Loucy (cell line): ENCODE results near the gene ABLIM1.

ENCODE experiments used
- H2AFZ ChIP-seq: fragments of 200-600 bp; sonication (generic); 2 replicates; pipeline ENCODE4 v1.6.0; 2016; ENCODE audit warnings: antibody characterized with exemption, mild to moderate bottlenecking, low read length, moderate library complexity
- H3F3A ChIP-seq: fragments of 200-600 bp; 2 replicates; pipeline ENCODE4 v1.6.0; 2016; ENCODE audit warnings: antibody characterized with exemption, low read depth, mild to moderate bottlenecking
- H3K27me3 ChIP-seq: fragments of 200-600 bp; sonication (generic); 2 replicates; pipeline ENCODE4 v1.6.1; 2014; ENCODE audit warnings: low read length, mild to moderate bottlenecking; ENCODE audit not compliant: insufficient read depth, poor library complexity, severe bottlenecking
- H3K36me3 ChIP-seq: fragments of 200-600 bp; sonication (generic); 2 replicates; pipeline ENCODE4 v1.6.1; 2016; ENCODE audit warnings: low read length; ENCODE audit not compliant: insufficient read depth
- H3K4me1 ChIP-seq: fragments of 200-600 bp; sonication (generic); 2 replicates; pipeline ENCODE4 v1.5.1; 2014; ENCODE audit warnings: low read length, mild to moderate bottlenecking; ENCODE audit not compliant: insufficient read depth, poor library complexity, severe bottlenecking
- H3K4me2 ChIP-seq: fragments of 200-600 bp; sonication (generic); 2 replicates; pipeline ENCODE4 v1.6.0; 2014; ENCODE audit warnings: antibody characterized with exemption, low read length, low read depth, mild to moderate bottlenecking; ENCODE audit not compliant: poor library complexity, severe bottlenecking
- H3K4me3 ChIP-seq: fragments of 200-600 bp; sonication (generic); 2 replicates; pipeline ENCODE4 v1.5.1; 2014; ENCODE audit warnings: low read length, mild to moderate bottlenecking, mixed read lengths; ENCODE audit not compliant: poor library complexity, severe bottlenecking
- H3K79me2 ChIP-seq: fragments of 200-600 bp; sonication (generic); 2 replicates; pipeline ENCODE4 v1.6.1; 2014; ENCODE audit warnings: low read length; ENCODE audit not compliant: insufficient read depth
- H3K9ac ChIP-seq: fragments of 200-600 bp; sonication (generic); 2 replicates; pipeline ENCODE4 v1.6.0; 2014; ENCODE audit warnings: mild to moderate bottlenecking, low read depth, low read length, moderate library complexity; ENCODE audit not compliant: poor library complexity, severe bottlenecking
- H3K9me2 ChIP-seq: fragments of 200-600 bp; sonication (generic); replicated peaks from 2 replicates; pipeline ENCODE4 v1.6.1; 2016; ENCODE audit warnings: low read depth, low read length, mixed read lengths
- H3K9me3 ChIP-seq: fragments of 200-600 bp; sonication (generic); 2 replicates; pipeline ENCODE4 v1.6.1; 2014; ENCODE audit warnings: mild to moderate bottlenecking, antibody characterized with exemption, low read length, low read depth; ENCODE audit not compliant: insufficient read depth
- H4K20me1 ChIP-seq: fragments of 200-600 bp; sonication (generic); 2 replicates; pipeline ENCODE4 v1.6.0; 2014; ENCODE audit warnings: antibody characterized with exemption, low read length, mild to moderate bottlenecking; ENCODE audit not compliant: insufficient read depth, poor library complexity, severe bottlenecking
- EZH2phosphoT487 ChIP-seq: fragments of 200-600 bp; IDR thresholded peaks from 2 replicates; pipeline ENCODE4 v1.6.1; 2018; ENCODE audit warnings: antibody characterized with exemption, mild to moderate bottlenecking, moderate library complexity, borderline replicate concordance
- TF ChIP-seq, protein P1 (sequence below): fragments of 200-600 bp; sonication (generic); conservative IDR thresholded peaks from 2 replicates; pipeline ENCODE4 v1.5.1; 2014; ENCODE audit warnings: mild to moderate bottlenecking, antibody characterized with exemption, low read length

Gene ABLIM1

DNA sequence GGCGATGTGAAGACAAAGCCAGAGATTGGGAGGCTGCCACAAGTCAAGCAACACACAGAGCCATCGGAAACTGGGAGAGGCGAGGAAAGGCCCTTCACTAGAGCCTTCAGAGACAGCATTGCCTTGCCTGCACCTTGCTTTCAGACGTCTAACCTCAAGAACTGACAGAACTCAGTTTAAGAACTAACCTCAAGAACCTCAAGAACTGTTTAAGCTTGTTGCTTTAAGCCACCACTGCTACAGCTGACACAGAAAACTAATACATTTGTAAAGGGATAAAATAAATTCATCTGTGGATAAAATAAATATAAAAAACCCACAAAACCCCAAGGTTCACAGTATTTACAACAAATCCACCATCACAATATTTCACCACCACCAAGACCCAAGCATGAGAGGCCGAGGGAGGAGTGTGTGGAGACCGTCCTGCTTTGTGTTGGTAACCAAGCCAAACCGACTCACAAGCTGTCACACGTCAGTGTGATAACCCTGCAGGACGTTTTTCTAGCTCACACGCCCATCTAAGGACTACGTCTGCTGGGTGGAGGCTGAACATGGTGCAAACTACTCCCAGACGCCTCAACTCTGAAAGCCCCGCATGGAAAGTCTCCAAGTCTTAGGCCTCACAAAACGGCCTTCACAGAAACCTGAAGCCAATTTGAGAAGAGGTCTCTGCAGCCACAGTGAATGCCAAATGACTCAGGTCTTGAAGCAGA, 116.8 kb downstream of the ABLIM1 start:
- H3K9me2 ChIP-seq, result no peaks in the 10 kb centered on the region
- H3K27me3 ChIP-seq, result no peaks in the 10 kb centered on the region
- no peak overlapping the region for H3K4me3 ChIP-seq
- H3K9ac ChIP-seq, result peak overlapping the region; percentile 39
- peak overlapping the region; percentile 22 for H3K4me2 ChIP-seq
- no peak for TF ChIP-seq EZH2phosphoT487
- TF ChIP-seq, protein P1, sequence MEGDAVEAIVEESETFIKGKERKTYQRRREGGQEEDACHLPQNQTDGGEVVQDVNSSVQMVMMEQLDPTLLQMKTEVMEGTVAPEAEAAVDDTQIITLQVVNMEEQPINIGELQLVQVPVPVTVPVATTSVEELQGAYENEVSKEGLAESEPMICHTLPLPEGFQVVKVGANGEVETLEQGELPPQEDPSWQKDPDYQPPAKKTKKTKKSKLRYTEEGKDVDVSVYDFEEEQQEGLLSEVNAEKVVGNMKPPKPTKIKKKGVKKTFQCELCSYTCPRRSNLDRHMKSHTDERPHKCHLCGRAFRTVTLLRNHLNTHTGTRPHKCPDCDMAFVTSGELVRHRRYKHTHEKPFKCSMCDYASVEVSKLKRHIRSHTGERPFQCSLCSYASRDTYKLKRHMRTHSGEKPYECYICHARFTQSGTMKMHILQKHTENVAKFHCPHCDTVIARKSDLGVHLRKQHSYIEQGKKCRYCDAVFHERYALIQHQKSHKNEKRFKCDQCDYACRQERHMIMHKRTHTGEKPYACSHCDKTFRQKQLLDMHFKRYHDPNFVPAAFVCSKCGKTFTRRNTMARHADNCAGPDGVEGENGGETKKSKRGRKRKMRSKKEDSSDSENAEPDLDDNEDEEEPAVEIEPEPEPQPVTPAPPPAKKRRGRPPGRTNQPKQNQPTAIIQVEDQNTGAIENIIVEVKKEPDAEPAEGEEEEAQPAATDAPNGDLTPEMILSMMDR, result no peak
- H3K79me2 ChIP-seq, result peaks cover 26% of the 10 kb centered on the region
- no peaks in the 10 kb centered on the region for H4K20me1 ChIP-seq
- H3K4me1 ChIP-seq, result peaks cover 84% of the 10 kb centered on the region
- peaks cover 3% of the 10 kb centered on the region; the same call in 1 of the 2 replicates for H3K9me3 ChIP-seq
- peaks cover 57% of the 10 kb centered on the region; the same call in 1 of the 2 replicates for H3K36me3 ChIP-seq
- H2AFZ ChIP-seq, result no peak overlapping the region
- H3F3A ChIP-seq, result peaks cover 14% of the 10 kb centered on the region

GRCh38 chr10:114540236-114540635, 117.8 kb downstream of the ABLIM1 start:
- Histone ChIP-seq H3K9ac (no peak overlapping the region), H3K79me2 (peaks cover 26% of the 10 kb centered on the region), H3K9me3 (peaks cover 3% of the 10 kb centered on the region; the same call in 1 of the 2 replicates), H4K20me1 (no peaks in the 10 kb centered on the region), H3K36me3 (peaks cover 52% of the 10 kb centered on the region; the same call in 1 of the 2 replicates), H3K4me1 (peaks cover 78% of the 10 kb centered on the region), H3K27me3 (no peaks in the 10 kb centered on the region), H3K9me2 (no peaks in the 10 kb centered on the region), H3F3A (peaks cover 14% of the 10 kb centered on the region), H3K4me2 (peak overlapping the region; percentile 74), H2AFZ (no peak overlapping the region), H3K4me3 (no peak overlapping the region)
- no peak for TF ChIP-seq EZH2phosphoT487
- TF ChIP-seq, protein P1, result no peak

DNA sequence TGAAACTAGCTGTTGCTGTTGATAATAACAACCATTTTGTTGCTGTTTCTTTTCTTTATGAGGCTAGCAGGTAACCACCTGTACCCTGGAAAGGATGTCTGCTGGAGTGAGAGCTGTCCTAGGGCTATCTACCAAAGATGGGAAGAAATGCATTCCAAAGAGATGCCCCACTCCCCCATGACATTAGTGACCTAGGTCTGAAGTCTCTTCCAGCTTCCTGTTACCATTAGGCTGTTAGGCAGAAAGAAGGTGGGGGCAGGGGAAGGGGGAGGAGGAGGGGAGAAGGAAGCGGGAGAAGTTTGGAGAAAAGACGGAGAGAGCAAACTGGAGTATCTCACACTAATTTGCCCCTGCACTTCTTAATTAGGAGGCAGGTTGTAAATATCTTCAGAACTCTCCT, 118.5 kb downstream of the ABLIM1 start:
- TF ChIP-seq EZH2phosphoT487, result no peak
- TF ChIP-seq, protein P1, result no peak
- Histone ChIP-seq H2AFZ (no peak overlapping the region), H4K20me1 (no peaks in the 10 kb centered on the region), H3K4me1 (peaks cover 72% of the 10 kb centered on the region), H3F3A (peaks cover 13% of the 10 kb centered on the region), H3K9me2 (no peaks in the 10 kb centered on the region), H3K4me3 (no peak overlapping the region), H3K4me2 (peak overlapping the region; percentile 74), H3K9ac (peak overlapping the region; percentile 58), H3K9me3 (peaks cover 3% of the 10 kb centered on the region; the same call in 1 of the 2 replicates), H3K36me3 (peaks cover 54% of the 10 kb centered on the region; the same call in 1 of the 2 replicates), H3K27me3 (no peaks in the 10 kb centered on the region), H3K79me2 (peaks cover 26% of the 10 kb centered on the region)
